CD4-positive, CD25-positive, alpha-beta regulatory T cell (primary cell): ENCODE measurements around the gene LSMEM2. TPM values are rescaled to one million over a fixed set of nuclear protein-coding genes. Genes with fewer than 3 reads are reported as not detected.
A peak's percentile ranks its signal among the peaks of the same experiment; 100 is the strongest.
"Not testable (repeated sequence)": the region's sequence is repeated elsewhere in the genome, so short reads cannot be mapped to it uniquely, and the experiment has no call there.

ENCODE experiments used
- ATAC-seq, 2 donors: fragments of 150-1000 bp; cut with Tn5 transposase; one replicate each; pipeline ENCODE4 v1.10.0; 2021; ENCODE audit warnings: low read depth in 2 of 2, moderate number of reproducible peaks in 2 of 2, moderate library complexity in 1 of 2
- DNase-seq, 3 donors: peaks; one replicate each; pipeline versions ENCODE4 v3.0.0 to v3.0.0-alpha.2; 2012 to 2022; ENCODE audit warnings: mixed read lengths in 1 of 3
- H3K27ac ChIP-seq: one replicate; pipeline ENCODE4 v1.7.0; 2013; ENCODE audit warnings: mild to moderate bottlenecking, low read length; ENCODE audit not compliant: insufficient read depth, poor library complexity, severe bottlenecking
- H3K27me3 ChIP-seq: one replicate; pipeline ENCODE4 v1.7.0; 2013; ENCODE audit warnings: low read length; ENCODE audit not compliant: control insufficient read depth, insufficient read depth
- H3K36me3 ChIP-seq: one replicate; pipeline ENCODE4 v1.7.0; 2013; ENCODE audit warnings: mild to moderate bottlenecking, low read length, moderate library complexity; ENCODE audit not compliant: control insufficient read depth, insufficient read depth
- H3K4me1 ChIP-seq: 2 replicates; pipeline ENCODE4 v1.7.0; 2013; ENCODE audit warnings: mild to moderate bottlenecking, low read length; ENCODE audit not compliant: insufficient read depth, control insufficient read depth, poor library complexity, severe bottlenecking
- H3K4me3 ChIP-seq: one replicate; pipeline ENCODE4 v1.7.0; 2013; ENCODE audit warnings: low read depth, mild to moderate bottlenecking, low read length, moderate library complexity
- H3K9me3 ChIP-seq, 2 experiments: 1 replicate in 1 of 2; 2 replicates in 1 of 2; pipeline ENCODE4 v1.7.0; 2013; ENCODE audit warnings: low read length in 2 of 2, mild to moderate bottlenecking in 1 of 2, moderate library complexity in 1 of 2; ENCODE audit not compliant: control insufficient read depth in 2 of 2
- H3K27ac Mint-ChIP-seq, 3 donors: one replicate each; pipeline ENCODE4 v1.8.0; 2020 to 2022; ENCODE audit warnings: mild to moderate bottlenecking in 3 of 3, mixed read lengths in 3 of 3, moderate library complexity in 2 of 3
- H3K27me3 Mint-ChIP-seq: one replicate; pipeline ENCODE4 v1.8.0; 2022; ENCODE audit warnings: mild to moderate bottlenecking, mixed read lengths
- H3K36me3 Mint-ChIP-seq: one replicate; pipeline ENCODE4 v1.8.0; 2020; ENCODE audit warnings: mixed read lengths
- H3K4me1 Mint-ChIP-seq, 4 donors: one replicate each; pipeline ENCODE4 v1.8.0; 2020 to 2022; ENCODE audit warnings: mixed read lengths in 4 of 4, mild to moderate bottlenecking in 1 of 4
- H3K4me3 Mint-ChIP-seq, 4 donors: one replicate each; pipeline ENCODE4 v1.8.0; 2020 to 2022; ENCODE audit warnings: mild to moderate bottlenecking in 4 of 4, mixed read lengths in 4 of 4, moderate library complexity in 3 of 4
- H3K9me3 Mint-ChIP-seq, 7 donors: one replicate each; pipeline ENCODE4 v1.8.0; 2020 to 2022; ENCODE audit warnings: mixed read lengths in 7 of 7, mild to moderate bottlenecking in 3 of 7, moderate library complexity in 2 of 7
- polyA plus RNA-seq, 4 donors: library from polyadenylated mRNA; unstranded; fragments of 300-500 nt; fragmentation: Illumina TruSeq; gene quantifications; one replicate each; pipeline ENCODE4 v1.2.3, GENCODE V29; 2021
- total RNA-seq: library from RNA; stranded (reverse); gene quantifications from one replicate; pipeline ENCODE4 v1.2.3, GENCODE V29; 2022

Gene LSMEM2
- total and polyA plus RNA-seq, 5 donors from 2014 or later, result 0.22 TPM; not detected in 4

- H3K27ac ChIP-seq, result no peak overlapping the region
- Mint-ChIP-seq H3K4me1 (peaks cover 0 to 28% (median 13%) of the 10 kb centered on the region in 4 donors), H3K36me3 (no peaks in the 10 kb centered on the region), H3K27me3 (peaks cover 55% of the 10 kb centered on the region), H3K27ac (no peak overlapping the region), H3K4me3 (peak overlapping the region in 3 of 4 donors; percentile 53 to 91 (median 61)), H3K9me3 (peaks cover 0 to 2% (median 0%) of the 10 kb centered on the region in 7 donors)
- H3K36me3 ChIP-seq, result no peaks in the 10 kb centered on the region
- peaks cover 29% of the 10 kb centered on the region for H3K4me1 ChIP-seq
- H3K4me3 ChIP-seq, result no peak overlapping the region
- no peaks in the 10 kb centered on the region for H3K9me3 ChIP-seq
- DNase-seq, result no peak
- H3K27me3 ChIP-seq, result peaks cover 8% of the 10 kb centered on the region
- ATAC-seq, result no peak
These were observed 3.5 kb upstream of the LSMEM2 start for GRCh38 chr3:50275141-50275995.

GRCh38 chr3:50275996-50276761 is 2.7 kb upstream of the LSMEM2 start:
- Histone ChIP-seq H3K27ac (no peak overlapping the region), H3K36me3 (no peaks in the 10 kb centered on the region), H3K4me1 (peaks cover 29% of the 10 kb centered on the region), H3K9me3 (no peaks in the 10 kb centered on the region), H3K27me3 (peaks cover 8% of the 10 kb centered on the region), H3K4me3 (no peak overlapping the region)
- peak in 1 of 3 donors; percentile 55 for DNase-seq
- Mint-ChIP-seq H3K9me3 (peaks cover 0 to 2% (median 0%) of the 10 kb centered on the region in 7 donors), H3K36me3 (no peaks in the 10 kb centered on the region), H3K27me3 (peaks cover 55% of the 10 kb centered on the region), H3K27ac (no peak overlapping the region), H3K4me3 (peak overlapping the region in 3 of 4 donors; percentile 50 to 58 (median 53)), H3K4me1 (peaks cover 0 to 28% (median 13%) of the 10 kb centered on the region in 4 donors)
- ATAC-seq, result no peak

- Mint-ChIP-seq H3K27ac (no peak overlapping the region), H3K27me3 (peaks cover 49% of the 10 kb centered on the region), H3K4me1 (peaks cover 0 to 28% (median 12%) of the 10 kb centered on the region in 4 donors), H3K36me3 (no peaks in the 10 kb centered on the region), H3K9me3 (peaks cover 0 to 2% (median 0%) of the 10 kb centered on the region in 7 donors), H3K4me3 (no peak overlapping the region)
- Histone ChIP-seq H3K4me3 (no peak overlapping the region), H3K36me3 (no peaks in the 10 kb centered on the region), H3K9me3 (no peaks in the 10 kb centered on the region), H3K27ac (no peak overlapping the region), H3K4me1 (peaks cover 29% of the 10 kb centered on the region), H3K27me3 (peaks cover 8% of the 10 kb centered on the region)
- no peak for DNase-seq
- ATAC-seq, result no peak
These were observed 2.2 kb upstream of the LSMEM2 start for GRCh38 chr3:50276762-50277101.

GRCh38 chr3:50278123-50278879 is 586 bp upstream of the LSMEM2 start:
- peaks cover 25% of the 10 kb centered on the region for H3K4me1 ChIP-seq
- peaks cover 38% of the 10 kb centered on the region for H3K27me3 Mint-ChIP-seq
- no peaks in the 10 kb centered on the region for H3K36me3 Mint-ChIP-seq
- no peak overlapping the region for H3K4me3 Mint-ChIP-seq
- no peak for DNase-seq
- ATAC-seq, result no peak
- H3K4me1 Mint-ChIP-seq, result peaks cover 0 to 22% (median 7%) of the 10 kb centered on the region in 4 donors
- H3K27ac Mint-ChIP-seq, result no peak overlapping the region
- H3K36me3 ChIP-seq, result no peaks in the 10 kb centered on the region
- H3K9me3 ChIP-seq, result no peaks in the 10 kb centered on the region
- no peaks in the 10 kb centered on the region for H3K9me3 Mint-ChIP-seq
- no peak overlapping the region for H3K4me3 ChIP-seq
- H3K27me3 ChIP-seq, result peaks cover 8% of the 10 kb centered on the region
- no peak overlapping the region for H3K27ac ChIP-seq

GRCh38 chr3:50279255-50280016 is 549 bp downstream of the LSMEM2 start:
- Mint-ChIP-seq H3K27ac (no peak overlapping the region), H3K9me3 (no peaks in the 10 kb centered on the region), H3K4me1 (peaks cover 0 to 16% (median 2%) of the 10 kb centered on the region in 4 donors), H3K4me3 (no peak overlapping the region), H3K36me3 (no peaks in the 10 kb centered on the region), H3K27me3 (peaks cover 31% of the 10 kb centered on the region)
- Histone ChIP-seq H3K36me3 (no peaks in the 10 kb centered on the region), H3K4me3 (no peak overlapping the region), H3K27ac (no peak overlapping the region), H3K9me3 (no peaks in the 10 kb centered on the region), H3K27me3 (peaks cover 5% of the 10 kb centered on the region), H3K4me1 (peaks cover 16% of the 10 kb centered on the region)
- ATAC-seq (no peak), DNase-seq (no peak)

- ATAC-seq, H3K9me3 Mint-ChIP-seq, H3K4me3 ChIP-seq, H3K9me3 ChIP-seq, DNase-seq, H3K27ac ChIP-seq, H3K36me3 Mint-ChIP-seq, H3K4me1 ChIP-seq, H3K27ac Mint-ChIP-seq, H3K27me3 ChIP-seq, H3K4me3 Mint-ChIP-seq, H3K4me1 Mint-ChIP-seq, H3K27me3 Mint-ChIP-seq: not testable (repeated sequence)
- H3K36me3 ChIP-seq, result peaks cover 21% of the 10 kb centered on the region
These were observed 5.2 kb downstream of the LSMEM2 start for GRCh38 chr3:50284121-50284520.
